K562 (cell line): ENCODE results near the gene PNPLA8. TPM values are rescaled to one million over a fixed set of nuclear protein-coding genes. Genes with fewer than 3 reads are reported as not detected.

ENCODE experiments used
- ATF6 ChIP-seq: sonication (generic); formaldehyde crosslinking; IDR thresholded peaks from 2 replicates; pipeline ENCODE4 v1.4.0; 2020; ENCODE audit warnings: mild to moderate bottlenecking, missing genetic modification reagents
- FOXO4 ChIP-seq: fragments of 450-650 bp; formaldehyde crosslinking; IDR thresholded peaks from 2 replicates; pipeline ENCODE4 v1.4.0; 2020; ENCODE audit warnings: mild to moderate bottlenecking, moderate library complexity
- JUN ChIP-seq, 2 experiments: sonication (generic) in 1 of 2; formaldehyde crosslinking in 1 of 2; IDR thresholded peaks; 2 replicates each; pipeline versions ENCODE4 v1.6.1 to v1.8.0; 2012 to 2022; ENCODE audit warnings: borderline replicate concordance in 2 of 2, mild to moderate bottlenecking in 2 of 2, improper control_type of control experiment in 1 of 2, low read depth in 1 of 2, low read length in 1 of 2, missing genetic modification reagents in 1 of 2
- JUND ChIP-seq, 2 experiments: IDR thresholded peaks; 2 replicates in 1 of 2; 3 replicates in 1 of 2; pipeline ENCODE4 v1.6.1; 2011; ENCODE audit warnings: borderline replicate concordance in 2 of 2, low read depth in 2 of 2, low read length in 2 of 2, improper control_type of control experiment in 1 of 2, missing biosample characterization in 1 of 2, missing genetic modification characterization in 1 of 2, missing genetic modification reagents in 1 of 2
- KAT2B ChIP-seq: IDR thresholded peaks from one replicate; pipeline ENCODE4 v1.6.1; 2012; ENCODE audit warnings: low read depth, mild to moderate bottlenecking, control low read depth, inconsistent platforms, low read length, moderate library complexity
- MLLT1 ChIP-seq, 2 experiments: fragments of 450-650 bp; IDR thresholded peaks; 2 replicates each; pipeline ENCODE4 v1.6.1; 2016
- NEUROD1 ChIP-seq: fragments of 150-350 bp; IDR thresholded peaks from 2 replicates; pipeline ENCODE4 v1.6.1; 2014; ENCODE audit warnings: borderline replicate concordance, low read length, low read depth; ENCODE audit not compliant: partially characterized antibody
- NONO ChIP-seq, 2 experiments: fragments of 200-400 bp in 1 of 2; fragments of 450-650 bp in 1 of 2; formaldehyde crosslinking in 1 of 2; IDR thresholded peaks; 2 replicates each; pipeline ENCODE4 v1.6.1; 2017; ENCODE audit warnings: low read depth in 2 of 2, mild to moderate bottlenecking in 2 of 2, moderate library complexity in 2 of 2, low read length in 1 of 2
- POLR2AphosphoS2 ChIP-seq: IDR thresholded peaks from 2 replicates; pipeline ENCODE4 v1.6.1; 2012; ENCODE audit warnings: low read length, improper control_type of control experiment
- RFX7 ChIP-seq: fragments of 250-450 bp; sonication (Bioruptor Pico); IDR thresholded peaks from 2 replicates; pipeline ENCODE4 v1.5.1; 2021; ENCODE audit warnings: mild to moderate bottlenecking
- RREB1 ChIP-seq: fragments of 250-450 bp; sonication (Bioruptor Pico); IDR thresholded peaks from 2 replicates; pipeline ENCODE4 v1.4.0; 2020
- TCF3 ChIP-seq: sonication (generic); formaldehyde crosslinking; IDR thresholded peaks from 2 replicates; pipeline ENCODE4 v1.4.0; 2020; ENCODE audit warnings: mild to moderate bottlenecking, missing genetic modification reagents
- polyA plus RNA-seq, 8 experiments: library from polyadenylated mRNA; depleted of rRNA in 4 of 8; stranded (reverse) in 5 of 8; unstranded in 3 of 8; fragments of >200 nt; fragmentation: Nextera tagmentation in 2 of 8; fragmentation: Illumina TruSeq in 1 of 8; extraction: Ambion mirVana in 2 of 8; extraction: Trizol in 1 of 8; gene quantifications; 2 replicates each; pipeline versions ENCODE4 v1.2.1 to v1.2.3, GENCODE V29; 2011 to 2014; ENCODE audit warnings: inconsistent platforms in 1 of 8, missing spikeins in 1 of 8
- total RNA-seq, 7 experiments: library from RNA; depleted of rRNA in 6 of 7; stranded (reverse); fragments of >200 nt in 6 of 7; fragmentation: Illumina TruSeq in 2 of 7; extraction: Trizol in 2 of 7; gene quantifications; 2 replicates each; pipeline versions ENCODE4 v1.2.1 to v1.2.3, GENCODE V29; 2011 to 2021; ENCODE audit warnings: low replicate concordance in 1 of 7

Gene PNPLA8
- total and polyA plus RNA-seq, 9 of the 15 experiments (the other 6 are each of a cell fraction or from before 2014, with no cell fraction given): 12.8 to 27.6 (median 16.3) TPM

- TF ChIP-seq MLLT1 (IDR thresholded peaks at IDR 0.05) (peak in 1 of 2 experiments; percentile 64; a peak in 1 of 4 replicates), KAT2B (peak; percentile 13), JUND (IDR thresholded peaks at IDR 0.05; ENCODE audit: borderline replicate concordance, low read depth, low read length) (peak; percentile 66), JUND (tag; IDR thresholded peaks at IDR 0.05; ENCODE audit: borderline replicate concordance, low read depth, low read length) (peak; percentile 52; the same call in 1 of the 3 replicates), JUN (IDR thresholded peaks at IDR 0.05; ENCODE audit: borderline replicate concordance, low read depth, low read length) (no peak; the same call in 1 of the 2 replicates), JUN (CRISPR knock-in tag; IDR thresholded peaks at IDR 0.05; ENCODE audit: borderline replicate concordance) (peak; percentile 86; the same call in 1 of the 2 replicates), TCF3 (CRISPR knock-in tag) (peak; percentile 60), FOXO4 (CRISPR knock-in tag) (0 out of 2 replicates have a peak, but pooled peaks have one; percentile 36), RFX7 (CRISPR knock-in tag) (no peak), RREB1 (0 out of 2 replicates have a peak, but pooled peaks have one; percentile 6), NEUROD1 (peak; percentile 79), NONO (IDR thresholded peaks at IDR 0.05; ENCODE audit: low read depth in 2 of 2, low read length in 1 of 2) (no peak), ATF6 (peak; percentile 88; the same call in 1 of the 2 replicates), POLR2AphosphoS2 (peak; percentile 60; the same call in 1 of the 2 replicates)
Observed at GRCh38 chr7:108525985-108526767, at the start of gene PNPLA8 (continued).
